OCI-LY1 (cell line): ENCODE results near the gene BLTP3A.

ENCODE experiments used
- CTCF ChIP-seq: fragments of 200-600 bp; sonication (generic), shearing (Covaris generic); IDR thresholded peaks from 2 replicates; pipeline ENCODE4 v1.5.1; 2017; ENCODE audit warnings: mild to moderate bottlenecking, antibody characterized with exemption, low read length, moderate library complexity, mixed read lengths
- EZH2 ChIP-seq: fragments of 200-600 bp; sonication (generic), shearing (Covaris generic); IDR thresholded peaks from 2 replicates; pipeline ENCODE4 v1.8.0; 2017; ENCODE audit warnings: borderline replicate concordance, mixed run types, mild to moderate bottlenecking, antibody characterized with exemption, low read length, moderate library complexity, mixed read lengths

- no peak for TF ChIP-seq CTCF
- no peak for TF ChIP-seq EZH2
These were observed 47.9 kb downstream of the BLTP3A start for GRCh38 chr6:34839666-34840352.
